GM12864 (cell line): ENCODE measurements around the gene TSPO.

Experiments used
- DNase-seq: peaks from one replicate; pipeline ENCODE4 v3.0.0-alpha.2; 2011; ENCODE audit warnings: low read depth
- H3K4me3 ChIP-seq: 2 replicates; pipeline ENCODE4 v1.5.1; 2011; ENCODE audit warnings: mild to moderate bottlenecking, low read depth, low read length, control low read depth
- TF ChIP-seq, protein P1 (sequence below): IDR thresholded peaks from 2 replicates; pipeline ENCODE4 v1.5.1; 2011; ENCODE audit warnings: low read depth, mild to moderate bottlenecking, moderate library complexity, low read length, control low read depth, inconsistent platforms; ENCODE audit errors: missing control alignments

Gene TSPO

GRCh38 chr22:43110927-43111623 is 40.3 kb upstream of the TSPO start:
- peak overlapping the region; percentile 85 for H3K4me3 ChIP-seq
- TF ChIP-seq, protein P1, sequence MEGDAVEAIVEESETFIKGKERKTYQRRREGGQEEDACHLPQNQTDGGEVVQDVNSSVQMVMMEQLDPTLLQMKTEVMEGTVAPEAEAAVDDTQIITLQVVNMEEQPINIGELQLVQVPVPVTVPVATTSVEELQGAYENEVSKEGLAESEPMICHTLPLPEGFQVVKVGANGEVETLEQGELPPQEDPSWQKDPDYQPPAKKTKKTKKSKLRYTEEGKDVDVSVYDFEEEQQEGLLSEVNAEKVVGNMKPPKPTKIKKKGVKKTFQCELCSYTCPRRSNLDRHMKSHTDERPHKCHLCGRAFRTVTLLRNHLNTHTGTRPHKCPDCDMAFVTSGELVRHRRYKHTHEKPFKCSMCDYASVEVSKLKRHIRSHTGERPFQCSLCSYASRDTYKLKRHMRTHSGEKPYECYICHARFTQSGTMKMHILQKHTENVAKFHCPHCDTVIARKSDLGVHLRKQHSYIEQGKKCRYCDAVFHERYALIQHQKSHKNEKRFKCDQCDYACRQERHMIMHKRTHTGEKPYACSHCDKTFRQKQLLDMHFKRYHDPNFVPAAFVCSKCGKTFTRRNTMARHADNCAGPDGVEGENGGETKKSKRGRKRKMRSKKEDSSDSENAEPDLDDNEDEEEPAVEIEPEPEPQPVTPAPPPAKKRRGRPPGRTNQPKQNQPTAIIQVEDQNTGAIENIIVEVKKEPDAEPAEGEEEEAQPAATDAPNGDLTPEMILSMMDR, result peak; percentile 14
- no peak for DNase-seq

DNA sequence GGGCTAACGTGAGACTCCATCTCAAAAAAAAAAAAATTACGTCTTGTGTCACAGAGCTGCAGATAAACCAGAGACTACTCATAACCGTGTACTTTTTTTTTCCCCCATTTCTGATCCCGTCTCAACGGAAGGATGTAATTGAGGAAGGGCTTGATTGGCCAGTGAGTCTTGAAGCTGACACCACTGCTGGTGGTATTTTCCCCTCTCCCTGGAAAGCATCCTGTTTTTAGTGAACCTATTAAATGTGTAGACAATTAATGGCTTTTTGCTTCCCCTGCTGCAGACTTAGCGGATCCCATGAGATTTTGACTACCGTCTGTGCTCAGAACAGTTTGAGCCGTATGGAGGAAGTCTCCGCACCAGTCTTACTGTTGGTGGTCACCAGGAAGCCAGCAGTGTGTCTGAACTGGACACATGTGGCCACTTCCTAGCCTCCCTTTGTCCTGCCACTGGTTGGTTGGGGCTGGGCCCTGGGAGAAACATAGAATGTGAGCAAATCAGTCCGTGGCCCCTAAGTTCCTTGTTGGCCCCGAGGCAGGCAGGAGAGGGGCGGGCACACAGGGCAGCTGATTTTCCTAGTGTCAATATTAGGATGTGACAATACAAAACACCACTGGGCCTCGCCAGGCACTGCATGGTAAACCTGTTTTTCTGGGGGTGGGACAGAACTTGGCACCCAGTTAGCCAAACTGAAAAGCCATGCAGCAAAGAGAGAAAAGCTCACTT is 37.7 kb upstream of the TSPO start:
- TF ChIP-seq, protein P1, result no peak
- H3K4me3 ChIP-seq, result no peak overlapping the region
- no peak for DNase-seq

DNA sequence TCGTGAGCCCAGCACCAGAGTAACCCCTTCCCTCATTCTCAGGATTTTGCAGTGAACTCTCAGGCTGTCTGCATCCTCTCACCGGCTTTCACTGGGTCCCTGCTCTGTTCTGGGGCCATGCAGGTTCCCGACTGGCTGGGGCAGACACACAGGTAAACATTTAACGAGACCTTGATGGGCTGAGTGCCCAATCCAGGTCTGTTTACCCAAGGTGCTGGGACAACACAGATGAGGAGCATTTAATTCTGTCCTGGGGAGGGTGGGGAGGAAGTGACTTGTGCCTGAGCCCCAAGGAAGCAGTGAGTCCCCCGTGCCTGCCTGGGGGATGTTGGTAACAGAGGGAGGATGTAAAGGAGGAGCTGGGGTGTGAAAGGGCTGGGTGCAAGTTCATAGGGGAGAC is 36.4 kb upstream of the TSPO start:
- H3K4me3 ChIP-seq, result no peak overlapping the region
- TF ChIP-seq, protein P1, result no peak
- no peak for DNase-seq

DNA sequence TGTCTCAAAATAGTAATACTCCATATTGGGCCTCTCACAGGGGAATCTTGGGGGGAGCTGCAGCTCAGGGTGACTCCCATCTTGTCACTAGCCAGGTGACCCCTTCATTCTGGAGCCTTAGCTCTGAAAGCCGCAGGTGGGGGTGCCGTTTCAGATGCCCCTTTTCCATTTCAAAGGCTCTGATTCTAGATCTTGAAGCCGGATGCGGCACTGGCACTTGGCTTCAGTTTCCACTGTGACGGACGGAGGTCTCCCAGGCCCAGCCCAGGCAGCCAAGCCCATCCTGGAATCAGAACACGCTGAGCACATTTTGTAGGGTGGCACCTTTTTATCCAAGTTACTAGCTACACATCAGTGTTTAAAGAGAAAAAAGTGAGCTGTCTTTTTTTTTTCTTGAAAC is 34.4 kb upstream of the TSPO start:
- H3K4me3 ChIP-seq, result no peak overlapping the region
- TF ChIP-seq, protein P1, result no peak
- DNase-seq, result no peak

- TF ChIP-seq, protein P1, result no peak
- no peak overlapping the region for H3K4me3 ChIP-seq
- no peak for DNase-seq
Observed at GRCh38 chr22:43118024-43118849, 33.1 kb upstream of the TSPO start.

DNA sequence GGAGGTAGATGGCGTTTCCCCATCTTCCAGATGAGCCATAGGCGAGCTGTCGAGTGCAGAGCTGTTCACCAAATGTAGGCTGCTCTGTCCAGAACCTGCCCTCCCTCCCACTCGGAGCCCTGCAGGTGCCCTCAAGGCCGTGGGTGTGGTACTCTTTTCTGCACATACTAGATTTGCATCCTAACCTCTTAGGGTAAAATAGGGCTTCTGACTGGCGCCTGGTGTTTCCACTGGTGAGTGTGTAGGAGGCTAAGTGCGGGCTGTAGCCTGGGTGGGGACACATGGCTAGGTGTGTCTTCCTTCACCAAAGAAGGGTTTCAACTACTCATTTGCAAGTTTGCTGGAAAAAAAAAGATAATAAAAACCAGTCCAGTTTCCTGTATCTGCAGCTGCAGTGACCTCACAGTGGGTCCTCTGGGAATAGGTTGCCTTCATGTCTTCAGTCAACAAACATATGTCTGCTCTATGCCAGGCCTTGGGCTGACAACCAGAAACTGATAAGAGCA is 32.4 kb upstream of the TSPO start:
- TF ChIP-seq, protein P1, result no peak
- H3K4me3 ChIP-seq, result no peak overlapping the region
- DNase-seq, result peak; percentile 85
